Transverse colon (tissue), 4 donors: Measurements from ENCODE around the gene ICAM1. TPM values are rescaled to one million over a fixed set of nuclear protein-coding genes. Genes with fewer than 3 reads are reported as not detected.

Experiments used
- DNase-seq: peaks from one replicate; pipeline ENCODE4 v3.0.0-alpha.2; 2019
- H3K27ac ChIP-seq, 4 donors: fragments of 200-600 bp; sonication (generic); 2 replicates each; pipeline ENCODE4 v1.5.1; 2016 to 2018; ENCODE audit warnings: inconsistent platforms in 4 of 4
- H3K27me3 ChIP-seq: fragments of 200-600 bp; sonication (generic); 2 replicates; pipeline ENCODE4 v1.5.1; 2017; ENCODE audit warnings: inconsistent platforms
- H3K36me3 ChIP-seq, 4 donors: fragments of 200-600 bp; sonication (generic); 2 replicates each; pipeline ENCODE4 v1.5.1; 2017 to 2019; ENCODE audit warnings: inconsistent platforms in 4 of 4
- H3K4me1 ChIP-seq, 4 donors: fragments of 200-600 bp; sonication (generic); 2 replicates each; pipeline ENCODE4 v1.5.1; 2017 to 2020; ENCODE audit warnings: inconsistent platforms in 4 of 4
- H3K4me3 ChIP-seq, 4 donors: fragments of 200-600 bp; sonication (generic); 1 replicate in 1 of 4; 2 replicates in 3 of 4; pipeline versions ENCODE4 v1.5.1 to v1.6.1; 2017 to 2019; ENCODE audit warnings: inconsistent platforms in 4 of 4
- H3K9me3 ChIP-seq, 2 donors: fragments of 200-600 bp; sonication (generic); 2 replicates each; pipeline ENCODE4 v1.5.1; 2017 to 2019; ENCODE audit warnings: inconsistent platforms in 2 of 2
- CTCF ChIP-seq, 5 experiments: fragments of 200-600 bp in 3 of 5; fragments of 450-650 bp in 2 of 5; sonication (generic) in 3 of 5; IDR thresholded peaks; 1 replicate in 2 of 5; 2 replicates in 3 of 5; pipeline ENCODE4 v1.5.1; 2016 to 2017; ENCODE audit warnings: antibody characterized with exemption in 5 of 5, inconsistent platforms in 3 of 5, mild to moderate bottlenecking in 2 of 5, moderate library complexity in 1 of 5
- EP300 ChIP-seq: sonication (generic); formaldehyde crosslinking; IDR thresholded peaks from one replicate; pipeline ENCODE4 v1.6.1; 2017; ENCODE audit warnings: antibody characterized with exemption, low read depth
- POLR2A ChIP-seq: fragments of 450-650 bp; IDR thresholded peaks from one replicate; pipeline ENCODE4 v1.6.1; 2016; ENCODE audit warnings: antibody characterized with exemption, mild to moderate bottlenecking, moderate library complexity
- POLR2AphosphoS5 ChIP-seq, 3 donors: sonication (generic); formaldehyde crosslinking; IDR thresholded peaks; one replicate each; pipeline ENCODE4 v1.6.1; 2016; ENCODE audit warnings: antibody characterized with exemption in 3 of 3
- WGBS, 2 donors: methylation state at CpG; one replicate each; pipeline ENCODE4 v1.1.5; 2018; ENCODE audit warnings: low coverage in 1 of 2; 5-methylcytosine and 5-hydroxymethylcytosine counted together
- in situ Hi-C, 4 donors: fragments of 200-750 bp; cut with MboI; loops; one replicate each; pipeline versions ENCODE4 v1.15.0 to v1.15.1; 2017; ENCODE audit warnings: low sequenced_read_pairs in 3 of 4, low pct_ligation_motif_present in 1 of 4, low pct_unique_long_range_greater_than_20kb in 1 of 4
- intact Hi-C: fragments of 100-400 bp; cut with DNase I; formaldehyde crosslinking; loops from one replicate; pipeline ENCODE4 v1.15.1; 2023; ENCODE audit warnings: low total_unique reads
- total RNA-seq, 4 donors: library from RNA; depleted of rRNA; stranded (reverse); fragments of >200 nt; gene quantifications; one replicate each; pipeline ENCODE4 v1.1.0, GENCODE V29; 2016

Gene ICAM1
- total RNA-seq, 4 donors from 2014 or later, result 6.4 to 26.6 (median 7.7) TPM

DNA sequence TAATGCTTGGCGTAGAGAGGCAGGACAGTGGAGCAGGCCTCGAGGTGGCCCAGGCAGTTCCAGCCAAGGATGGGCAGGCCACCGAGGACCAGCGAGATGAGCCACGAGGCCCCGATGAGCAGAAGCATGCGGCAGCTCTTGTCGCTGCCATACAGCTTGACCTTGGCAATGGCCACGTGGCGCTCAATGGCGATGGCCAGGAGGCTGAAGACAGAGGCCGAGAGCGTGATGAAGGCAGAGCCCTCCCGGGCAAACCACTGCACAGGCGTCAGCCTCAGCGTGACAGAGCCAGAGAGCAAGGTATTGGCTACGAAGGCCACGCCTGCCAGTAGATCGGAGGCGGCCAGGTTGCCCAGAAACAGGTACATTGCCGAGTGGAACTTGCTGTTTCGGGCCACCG is 46.6 kb upstream of the ICAM1 start:
- Histone ChIP-seq H3K27ac (no peak overlapping the region), H3K27me3 (no peaks in the 10 kb centered on the region), H3K4me3 (no peak overlapping the region), H3K36me3 (no peaks in the 10 kb centered on the region), H3K9me3 (no peaks in the 10 kb centered on the region), H3K4me1 (peaks cover 0 to 11% (median 0%) of the 10 kb centered on the region in 4 donors)
- TF ChIP-seq POLR2AphosphoS5 (IDR thresholded peaks at IDR 0.05), result no peak
- TF ChIP-seq CTCF (IDR thresholded peaks at IDR 0.05), result no peak
- no peak for TF ChIP-seq EP300
- no peak for TF ChIP-seq POLR2A
- in situ Hi-C loops, result no loop called here
- 94% methylated on average over 23 of the region's 23 CpGs; no CpG with 5 or more reads in 1 of the 2 donors for WGBS, 2 donors
- intact Hi-C loops, result no loop called here
- DNase-seq, result no peak

DNA sequence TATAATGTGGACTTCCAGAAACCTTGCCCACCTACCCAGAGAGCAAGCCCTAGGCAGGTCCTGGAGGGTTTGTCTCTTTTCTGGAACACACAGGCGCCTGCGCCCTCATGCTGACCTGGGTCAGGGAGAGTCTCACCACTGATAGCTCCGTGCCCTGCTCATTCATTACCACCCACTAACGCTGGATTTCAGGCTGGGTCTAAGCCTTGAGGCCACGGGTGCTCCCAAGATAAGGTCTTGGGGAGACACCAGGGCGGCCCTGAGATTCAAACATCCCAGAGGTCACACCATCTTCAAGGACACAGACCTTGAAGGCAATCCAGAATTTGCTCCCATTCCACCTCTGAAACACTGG is 44.9 kb upstream of the ICAM1 start:
- intact Hi-C loops (no loop called here), in situ Hi-C loops (loop anchor here in 1 of 4 donors (25.0 kb wide), 1 partner anchor 114 kb away; the partner anchor contains the start of genes ANGPTL6, EIF3G, P2RY11 and PPAN)
- DNase-seq, result no peak
- Histone ChIP-seq H3K4me3 (no peak overlapping the region), H3K36me3 (no peaks in the 10 kb centered on the region), H3K9me3 (no peaks in the 10 kb centered on the region), H3K27me3 (no peaks in the 10 kb centered on the region), H3K27ac (peak overlapping the region; percentile 84 to 92 (median 89)), H3K4me1 (peaks cover 0 to 22% (median 9%) of the 10 kb centered on the region in 4 donors)
- TF ChIP-seq POLR2AphosphoS5 (IDR thresholded peaks at IDR 0.05) (no peak), EP300 (no peak), POLR2A (no peak), CTCF (IDR thresholded peaks at IDR 0.05) (no peak)
- WGBS, 2 donors, result 85% methylated on average over 6 of the region's 6 CpGs; no CpG with 5 or more reads in 1 of the 2 donors

GRCh38 chr19:10226376-10227025 is 44.4 kb upstream of the ICAM1 start:
- peak; percentile 58 for DNase-seq
- peak; percentile 49 for TF ChIP-seq EP300
- TF ChIP-seq POLR2AphosphoS5 (IDR thresholded peaks at IDR 0.05), result peak; percentile 73 to 88 (median 84)
- no peak for TF ChIP-seq POLR2A
- TF ChIP-seq CTCF (IDR thresholded peaks at IDR 0.05), result no peak
- 40 to 60% methylated on average over 1 to 12 of the region's 13 CpGs for WGBS, 2 donors
- Histone ChIP-seq H3K36me3 (no peaks in the 10 kb centered on the region), H3K27ac (peak overlapping the region; percentile 84 to 92 (median 89)), H3K27me3 (no peaks in the 10 kb centered on the region), H3K4me1 (peaks cover 0 to 22% (median 11%) of the 10 kb centered on the region in 4 donors), H3K4me3 (no peak overlapping the region), H3K9me3 (no peaks in the 10 kb centered on the region)
- intact Hi-C loops (no loop called here), in situ Hi-C loops (loop anchor here in 1 of 4 donors (25.0 kb wide), 1 partner anchor 114 kb away; the partner anchor contains the start of genes ANGPTL6, EIF3G, P2RY11 and PPAN)

GRCh38 chr19:10227026-10227971 is 43.6 kb upstream of the ICAM1 start:
- Histone ChIP-seq H3K36me3 (no peaks in the 10 kb centered on the region), H3K27ac (peak overlapping the region; percentile 84 to 92 (median 89)), H3K27me3 (no peaks in the 10 kb centered on the region), H3K4me1 (peaks cover 0 to 22% (median 12%) of the 10 kb centered on the region in 4 donors), H3K9me3 (no peaks in the 10 kb centered on the region), H3K4me3 (no peak overlapping the region)
- no peak for TF ChIP-seq EP300
- peak in 1 of 3 donors; percentile 11 for TF ChIP-seq POLR2AphosphoS5 (IDR thresholded peaks at IDR 0.05)
- intact Hi-C loops (no loop called here), in situ Hi-C loops (loop anchor here in 1 of 4 donors (25.0 kb wide), 1 partner anchor 115 kb away; the partner anchor contains the start of genes ANGPTL6, EIF3G, P2RY11 and PPAN)
- no peak for DNase-seq
- WGBS, 2 donors, result 73% methylated on average over 26 of the region's 28 CpGs; no CpG with 5 or more reads in 1 of the 2 donors
